ENCODE measurements around the gene STAB1. TPM values are rescaled to one million over a fixed set of nuclear protein-coding genes. Genes with fewer than 3 reads are reported as not detected.

The STAB1 gene
- total RNA-seq, 4 donors from 2014 or later: 101 to 127 (median 118) TPM

DNA sequence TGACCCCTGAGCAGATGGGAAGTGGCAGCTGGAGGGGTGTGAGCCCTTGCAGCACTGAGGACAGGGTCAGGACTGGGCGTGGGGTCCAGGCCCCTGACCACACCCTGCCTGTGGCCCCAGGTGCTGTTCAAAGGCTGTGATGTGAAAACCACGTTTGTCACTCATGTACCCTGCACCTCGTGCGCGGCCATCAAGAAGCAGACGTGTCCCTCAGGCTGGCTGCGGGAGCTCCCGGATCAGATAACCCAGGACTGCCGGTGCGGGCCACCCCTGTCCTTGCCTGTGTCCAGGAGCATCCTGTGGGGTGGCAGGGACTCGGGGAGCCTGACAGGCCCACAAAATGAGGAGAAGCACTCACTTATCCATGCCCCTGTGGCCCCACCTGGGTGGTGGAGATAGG, 5.9 kb downstream of the STAB1 start:
- Histone ChIP-seq H3K27me3 (no peaks in the 10 kb centered on the region), H3K36me3 (peaks cover 0 to 16% (median 8%) of the 10 kb centered on the region in 4 donors), H3K9me3 (no peaks in the 10 kb centered on the region), H3K4me3 (no peak overlapping the region), H3K27ac (replicated peaks in 1 of 4) (no peak overlapping the region), H3K4me1 (peaks cover 7 to 20% (median 11%) of the 10 kb centered on the region in 4 donors)
- DNase-seq (ENCODE audit: extremely low spot score): no peak
- TF ChIP-seq, protein P1, sequence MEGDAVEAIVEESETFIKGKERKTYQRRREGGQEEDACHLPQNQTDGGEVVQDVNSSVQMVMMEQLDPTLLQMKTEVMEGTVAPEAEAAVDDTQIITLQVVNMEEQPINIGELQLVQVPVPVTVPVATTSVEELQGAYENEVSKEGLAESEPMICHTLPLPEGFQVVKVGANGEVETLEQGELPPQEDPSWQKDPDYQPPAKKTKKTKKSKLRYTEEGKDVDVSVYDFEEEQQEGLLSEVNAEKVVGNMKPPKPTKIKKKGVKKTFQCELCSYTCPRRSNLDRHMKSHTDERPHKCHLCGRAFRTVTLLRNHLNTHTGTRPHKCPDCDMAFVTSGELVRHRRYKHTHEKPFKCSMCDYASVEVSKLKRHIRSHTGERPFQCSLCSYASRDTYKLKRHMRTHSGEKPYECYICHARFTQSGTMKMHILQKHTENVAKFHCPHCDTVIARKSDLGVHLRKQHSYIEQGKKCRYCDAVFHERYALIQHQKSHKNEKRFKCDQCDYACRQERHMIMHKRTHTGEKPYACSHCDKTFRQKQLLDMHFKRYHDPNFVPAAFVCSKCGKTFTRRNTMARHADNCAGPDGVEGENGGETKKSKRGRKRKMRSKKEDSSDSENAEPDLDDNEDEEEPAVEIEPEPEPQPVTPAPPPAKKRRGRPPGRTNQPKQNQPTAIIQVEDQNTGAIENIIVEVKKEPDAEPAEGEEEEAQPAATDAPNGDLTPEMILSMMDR (IDR thresholded peaks at IDR 0.05): no peak
- TF ChIP-seq POLR2AphosphoS5 (IDR thresholded peaks at IDR 0.05): no peak
- no peak for TF ChIP-seq EP300 (IDR thresholded peaks at IDR 0.05)
- no peak for TF ChIP-seq POLR2A (IDR thresholded peaks at IDR 0.05; ENCODE audit: low read depth)
- 79% methylated on average over 5 of the region's 11 CpGs for WGBS
- intact Hi-C loops (cut with DNase I): no loop called here

GRCh38 chr3:52502001-52502400, 6.9 kb downstream of the STAB1 start:
- TF ChIP-seq, protein P1 (IDR thresholded peaks at IDR 0.05): no peak
- TF ChIP-seq POLR2AphosphoS5 (IDR thresholded peaks at IDR 0.05): no peak
- WGBS: 90% methylated on average over 8 of the region's 11 CpGs
- intact Hi-C loops (cut with DNase I): no loop called here
- Histone ChIP-seq H3K27ac (replicated peaks in 1 of 4) (no peak overlapping the region), H3K9me3 (no peaks in the 10 kb centered on the region), H3K36me3 (peaks cover 0 to 16% (median 11%) of the 10 kb centered on the region in 4 donors), H3K27me3 (no peaks in the 10 kb centered on the region), H3K4me3 (no peak overlapping the region), H3K4me1 (peaks cover under 1 to 11% (median 3%) of the 10 kb centered on the region in 4 donors)
- no peak for DNase-seq (ENCODE audit: extremely low spot score)

DNA sequence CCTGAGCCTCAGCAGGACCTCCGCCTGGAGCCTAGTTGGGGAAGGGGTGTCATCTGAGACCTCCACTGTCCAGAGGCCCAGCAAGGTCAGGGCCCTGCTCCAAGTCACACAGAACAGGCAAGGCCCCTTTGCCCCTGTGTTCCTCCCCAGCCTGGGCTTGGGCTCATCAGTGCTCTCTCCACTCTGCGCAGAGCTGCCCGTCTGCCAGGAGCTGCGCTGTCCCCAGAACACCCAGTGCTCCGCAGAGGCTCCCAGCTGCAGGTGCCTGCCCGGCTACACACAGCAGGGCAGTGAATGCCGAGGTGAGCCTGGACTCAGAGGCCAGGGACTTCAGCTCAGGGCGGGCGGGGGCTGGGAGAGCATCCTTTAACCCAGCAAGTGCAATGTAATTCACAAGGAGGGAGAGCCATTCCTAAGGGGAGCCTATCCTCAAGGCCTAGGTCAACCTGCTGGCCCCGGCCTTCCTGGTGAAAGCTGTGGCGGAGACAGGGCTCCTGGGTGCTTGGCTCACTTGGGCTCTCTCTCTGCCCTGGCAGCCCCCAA, 7.7 kb downstream of the STAB1 start:
- TF ChIP-seq, protein P1 (IDR thresholded peaks at IDR 0.05): no peak
- TF ChIP-seq POLR2AphosphoS5 (IDR thresholded peaks at IDR 0.05) (no peak), EP300 (IDR thresholded peaks at IDR 0.05) (no peak), POLR2A (IDR thresholded peaks at IDR 0.05; ENCODE audit: low read depth) (no peak)
- Histone ChIP-seq H3K27me3 (no peaks in the 10 kb centered on the region), H3K9me3 (no peaks in the 10 kb centered on the region), H3K27ac (replicated peaks in 1 of 4) (no peak overlapping the region), H3K4me1 (peaks cover 0 to 6% (median 2%) of the 10 kb centered on the region in 4 donors), H3K4me3 (no peak overlapping the region), H3K36me3 (peaks cover 0 to 21% (median 12%) of the 10 kb centered on the region in 4 donors)
- intact Hi-C loops (cut with DNase I): no loop called here
- DNase-seq (ENCODE audit: extremely low spot score): no peak
- 100% methylated on average over 3 of the region's 11 CpGs for WGBS

GRCh38 chr3:52503788-52504424, 8.8 kb downstream of the STAB1 start:
- TF ChIP-seq, protein P1 (IDR thresholded peaks at IDR 0.05): no peak
- TF ChIP-seq POLR2A (IDR thresholded peaks at IDR 0.05; ENCODE audit: low read depth): no peak
- no peak for TF ChIP-seq POLR2AphosphoS5 (IDR thresholded peaks at IDR 0.05)
- TF ChIP-seq EP300 (IDR thresholded peaks at IDR 0.05): no peak
- Histone ChIP-seq H3K4me1 (peaks cover 0 to 2% (median 0%) of the 10 kb centered on the region in 4 donors), H3K27ac (replicated peaks in 1 of 4) (no peak overlapping the region), H3K9me3 (no peaks in the 10 kb centered on the region), H3K36me3 (peaks cover 0 to 27% (median 13%) of the 10 kb centered on the region in 4 donors), H3K27me3 (no peaks in the 10 kb centered on the region), H3K4me3 (no peak overlapping the region)
- DNase-seq (ENCODE audit: extremely low spot score): no peak
- 74% methylated on average over 21 of the region's 23 CpGs for WGBS
- intact Hi-C loops (cut with DNase I): no loop called here
